Stimulated activated naive B cell treated with anti-CD40 and anti-IgM and Interleukin-4, amounts not matched to agents 10 μg/mL and 1 μg/mL and 100 μg/mL, for 72 hours (primary cell): ENCODE data around the gene CEBPG.

Experiments
- ATAC-seq, 2 donors: fragments of 150-1000 bp; cut with Tn5 transposase; replicated peaks; 2 replicates each; pipeline ENCODE4 v1.10.0; 2021; ENCODE audit warnings: moderate library complexity in 1 of 2
- DNase-seq: peaks from one replicate; pipeline ENCODE4 v3.0.0; 2021
- H3K27ac Mint-ChIP-seq: one replicate; pipeline ENCODE4 v1.8.0; 2022; ENCODE audit warnings: mild to moderate bottlenecking, mixed read lengths
- H3K27me3 Mint-ChIP-seq, 2 donors: one replicate each; pipeline ENCODE4 v1.8.0; 2022; ENCODE audit warnings: mixed read lengths in 2 of 2
- H3K36me3 Mint-ChIP-seq, 2 donors: one replicate each; pipeline ENCODE4 v1.8.0; 2022; ENCODE audit warnings: mixed read lengths in 2 of 2, mild to moderate bottlenecking in 1 of 2
- H3K4me1 Mint-ChIP-seq, 2 donors: one replicate each; pipeline ENCODE4 v1.8.0; 2022; ENCODE audit warnings: mixed read lengths in 2 of 2, mild to moderate bottlenecking in 1 of 2
- H3K4me3 Mint-ChIP-seq, 2 donors: one replicate each; pipeline ENCODE4 v1.8.0; 2022; ENCODE audit warnings: mild to moderate bottlenecking in 2 of 2, mixed read lengths in 2 of 2, moderate library complexity in 1 of 2
- H3K9me3 Mint-ChIP-seq, 2 donors: one replicate each; pipeline ENCODE4 v1.8.0; 2022; ENCODE audit warnings: mixed read lengths in 2 of 2, mild to moderate bottlenecking in 1 of 2

CEBPG gene

GRCh38 chr19:33344573-33344925 lies 29.0 kb upstream of the CEBPG start:
- Mint-ChIP-seq H3K27ac (no peak overlapping the region), H3K27me3 (peaks cover 50 to 52% of the 10 kb centered on the region in 2 donors), H3K36me3 (no peaks in the 10 kb centered on the region), H3K4me3 (no peak overlapping the region), H3K4me1 (no peaks in the 10 kb centered on the region), H3K9me3 (no peaks in the 10 kb centered on the region)
- ATAC-seq: no peak
- DNase-seq: no peak

GRCh38 chr19:33345163-33345562 lies 28.3 kb upstream of the CEBPG start:
- Mint-ChIP-seq H3K27me3 (peaks cover 50 to 57% of the 10 kb centered on the region in 2 donors), H3K9me3 (no peaks in the 10 kb centered on the region), H3K4me1 (no peaks in the 10 kb centered on the region), H3K4me3 (no peak overlapping the region), H3K27ac (no peak overlapping the region), H3K36me3 (no peaks in the 10 kb centered on the region)
- ATAC-seq (no peak), DNase-seq (no peak)

GRCh38 chr19:33346665-33347064 lies 26.8 kb upstream of the CEBPG start:
- H3K4me1 Mint-ChIP-seq: no peaks in the 10 kb centered on the region
- H3K27ac Mint-ChIP-seq: no peak overlapping the region
- no peak overlapping the region for H3K4me3 Mint-ChIP-seq
- DNase-seq (no peak), ATAC-seq (no peak)
- H3K36me3 Mint-ChIP-seq: no peaks in the 10 kb centered on the region
- no peaks in the 10 kb centered on the region for H3K9me3 Mint-ChIP-seq
- peaks cover 57 to 59% of the 10 kb centered on the region in 2 donors for H3K27me3 Mint-ChIP-seq

- Mint-ChIP-seq H3K9me3 (no peaks in the 10 kb centered on the region), H3K27me3 (peaks cover 51 to 57% of the 10 kb centered on the region in 2 donors), H3K36me3 (no peaks in the 10 kb centered on the region), H3K27ac (no peak overlapping the region), H3K4me1 (no peaks in the 10 kb centered on the region), H3K4me3 (no peak overlapping the region)
- no peak for ATAC-seq
- DNase-seq: no peak
These were observed 26.2 kb upstream of the CEBPG start for GRCh38 chr19:33347300-33347699.

- no peak for ATAC-seq
- no peak overlapping the region for H3K4me3 Mint-ChIP-seq
These were observed 25.1 kb upstream of the CEBPG start for GRCh38 chr19:33348301-33349010.

GRCh38 chr19:33349319-33350289 lies 23.9 kb upstream of the CEBPG start:
- H3K27ac Mint-ChIP-seq: no peak overlapping the region

More at GRCh38 chr19:33348301-33349010, 25.1 kb upstream of the CEBPG start:
- no peak overlapping the region for H3K27ac Mint-ChIP-seq
- no peaks in the 10 kb centered on the region for H3K4me1 Mint-ChIP-seq
- no peaks in the 10 kb centered on the region for H3K36me3 Mint-ChIP-seq
- H3K27me3 Mint-ChIP-seq: peaks cover 50 to 57% of the 10 kb centered on the region in 2 donors
- DNase-seq: no peak
- H3K9me3 Mint-ChIP-seq: no peaks in the 10 kb centered on the region

GRCh38 chr19:33350538-33351309 lies 22.8 kb upstream of the CEBPG start:
- no peak for DNase-seq
- Mint-ChIP-seq H3K27me3 (peaks cover 47% of the 10 kb centered on the region in 2 donors), H3K9me3 (peaks cover 5 to 6% of the 10 kb centered on the region in 2 donors), H3K4me3 (no peak overlapping the region), H3K27ac (no peak overlapping the region), H3K36me3 (peaks cover 0 to 5% of the 10 kb centered on the region in 2 donors), H3K4me1 (no peaks in the 10 kb centered on the region)
- ATAC-seq: no peak

More at GRCh38 chr19:33349319-33350289, 23.9 kb upstream of the CEBPG start:
- Mint-ChIP-seq H3K4me3 (no peak overlapping the region), H3K9me3 (no peaks in the 10 kb centered on the region), H3K27me3 (peaks cover 49 to 51% of the 10 kb centered on the region in 2 donors), H3K36me3 (no peaks in the 10 kb centered on the region), H3K4me1 (no peaks in the 10 kb centered on the region)
- DNase-seq (no peak), ATAC-seq (no peak)

- H3K36me3 Mint-ChIP-seq: peaks cover 0 to 10% of the 10 kb centered on the region in 2 donors
- no peak overlapping the region for H3K4me3 Mint-ChIP-seq
- no peaks in the 10 kb centered on the region for H3K4me1 Mint-ChIP-seq
- H3K27ac Mint-ChIP-seq: no peak overlapping the region
- peaks cover 9 to 11% of the 10 kb centered on the region in 2 donors for H3K9me3 Mint-ChIP-seq
- peaks cover 36 to 37% of the 10 kb centered on the region in 2 donors for H3K27me3 Mint-ChIP-seq
- ATAC-seq (no peak), DNase-seq (no peak)
These were observed 18.0 kb upstream of the CEBPG start for GRCh38 chr19:33355535-33355934.

- H3K27ac Mint-ChIP-seq: no peak overlapping the region
- no peak for ATAC-seq
- peaks cover 25 to 34% of the 10 kb centered on the region in 2 donors for H3K27me3 Mint-ChIP-seq
- no peaks in the 10 kb centered on the region for H3K4me1 Mint-ChIP-seq
- no peak overlapping the region for H3K4me3 Mint-ChIP-seq
- peaks cover 9 to 11% of the 10 kb centered on the region in 2 donors for H3K9me3 Mint-ChIP-seq
- peaks cover 0 to 10% of the 10 kb centered on the region in 2 donors for H3K36me3 Mint-ChIP-seq
- DNase-seq: no peak
These were observed 16.0 kb upstream of the CEBPG start for GRCh38 chr19:33357556-33357955.

GRCh38 chr19:33358408-33358807 lies 15.1 kb upstream of the CEBPG start:
- Mint-ChIP-seq H3K27me3 (peaks cover 25 to 37% of the 10 kb centered on the region in 2 donors), H3K36me3 (peaks cover 0 to 10% of the 10 kb centered on the region in 2 donors), H3K4me3 (no peak overlapping the region), H3K4me1 (no peaks in the 10 kb centered on the region), H3K9me3 (peaks cover 9 to 11% of the 10 kb centered on the region in 2 donors), H3K27ac (no peak overlapping the region)
- ATAC-seq (no peak), DNase-seq (no peak)

GRCh38 chr19:33359581-33359980 lies 13.9 kb upstream of the CEBPG start:
- Mint-ChIP-seq H3K27me3 (peaks cover 36 to 43% of the 10 kb centered on the region in 2 donors), H3K9me3 (peaks cover 9 to 11% of the 10 kb centered on the region in 2 donors), H3K4me1 (no peaks in the 10 kb centered on the region), H3K4me3 (no peak overlapping the region), H3K36me3 (peaks cover 0 to 10% of the 10 kb centered on the region in 2 donors), H3K27ac (no peak overlapping the region)
- ATAC-seq (no peak), DNase-seq (no peak)

GRCh38 chr19:33362508-33363228 lies 10.8 kb upstream of the CEBPG start:
- DNase-seq (no peak), ATAC-seq (no peak)
- H3K27ac Mint-ChIP-seq: no peak overlapping the region
- H3K27me3 Mint-ChIP-seq: peaks cover 39 to 47% of the 10 kb centered on the region in 2 donors
- no peaks in the 10 kb centered on the region for H3K36me3 Mint-ChIP-seq
- H3K4me3 Mint-ChIP-seq: no peak overlapping the region
- H3K9me3 Mint-ChIP-seq: no peaks in the 10 kb centered on the region
- no peaks in the 10 kb centered on the region for H3K4me1 Mint-ChIP-seq

- H3K27ac Mint-ChIP-seq: no peak overlapping the region
- no peak for ATAC-seq
- no peak for DNase-seq
- no peak overlapping the region for H3K4me3 Mint-ChIP-seq
- H3K27me3 Mint-ChIP-seq: peaks cover 35 to 45% of the 10 kb centered on the region in 2 donors
- no peaks in the 10 kb centered on the region for H3K9me3 Mint-ChIP-seq
- no peaks in the 10 kb centered on the region for H3K4me1 Mint-ChIP-seq
- H3K36me3 Mint-ChIP-seq: no peaks in the 10 kb centered on the region
These were observed 10.0 kb upstream of the CEBPG start for GRCh38 chr19:33363476-33363875.
